Right hindlimb (tissue), 1 donor: ENCODE data around the gene SLC35E2B.
A peak's percentile ranks its signal among the peaks of the same experiment; 100 is the strongest.
"Not testable (repeated sequence)": the region's sequence is repeated elsewhere in the genome, so short reads cannot be mapped to it uniquely, and the experiment has no call there.

Experiments
- DNase-seq: peaks from one replicate; pipeline ENCODE4 v3.0.0-alpha.2; 2018

Gene SLC35E2B

DNA sequence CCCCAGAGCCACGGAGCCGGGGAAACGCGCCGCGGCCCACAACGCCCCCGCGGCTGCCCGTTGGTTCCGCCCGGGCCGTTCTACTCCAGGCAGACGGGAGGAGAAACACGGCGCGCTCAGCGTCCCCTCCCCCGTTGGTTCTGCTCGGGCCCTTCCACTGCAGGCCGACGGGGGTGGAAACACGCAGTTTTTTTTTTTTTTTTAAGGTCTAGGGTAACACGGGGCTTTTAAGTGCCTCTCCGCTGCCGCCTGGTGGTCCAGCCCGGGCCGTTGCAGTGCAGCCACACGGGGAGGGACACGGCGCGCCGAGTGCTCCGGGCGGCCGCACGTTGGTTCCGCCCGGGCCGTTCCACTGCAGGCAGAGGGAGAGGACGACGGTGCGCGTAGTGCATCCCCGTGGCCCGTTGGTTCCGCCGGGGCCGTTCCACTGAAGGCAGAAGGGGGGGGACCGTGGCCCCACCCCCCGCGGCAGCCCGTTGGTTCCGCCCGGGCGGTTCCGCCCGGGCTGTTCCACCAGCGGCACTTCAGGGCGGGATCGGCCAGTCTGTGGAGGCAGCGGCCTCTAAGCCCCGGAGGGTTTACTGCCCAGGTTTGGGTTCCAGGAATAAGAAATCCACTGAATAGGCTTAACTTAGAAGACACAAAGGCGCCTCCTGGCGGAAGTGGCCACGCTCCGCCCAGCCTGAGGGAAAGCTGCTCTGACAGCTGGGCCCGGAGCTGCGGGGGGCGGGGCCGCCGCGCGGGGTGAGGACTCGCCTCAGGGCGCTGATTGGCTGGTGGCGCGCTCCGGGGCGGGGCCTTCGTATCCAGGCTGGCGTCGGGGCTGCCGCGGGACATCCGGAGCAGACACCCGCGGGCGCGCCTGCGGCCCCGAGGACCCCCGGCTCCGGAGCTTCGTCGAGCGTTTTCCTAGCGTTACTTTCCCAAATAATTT, at the start of gene SLC35E2B:
SLC35E2B (minus strand) TSS at position 82 of the 934 bp plus-strand sequence. CDS start 16,096 bp downstream, outside the sequence.
- peak; percentile 87 for DNase-seq

DNA sequence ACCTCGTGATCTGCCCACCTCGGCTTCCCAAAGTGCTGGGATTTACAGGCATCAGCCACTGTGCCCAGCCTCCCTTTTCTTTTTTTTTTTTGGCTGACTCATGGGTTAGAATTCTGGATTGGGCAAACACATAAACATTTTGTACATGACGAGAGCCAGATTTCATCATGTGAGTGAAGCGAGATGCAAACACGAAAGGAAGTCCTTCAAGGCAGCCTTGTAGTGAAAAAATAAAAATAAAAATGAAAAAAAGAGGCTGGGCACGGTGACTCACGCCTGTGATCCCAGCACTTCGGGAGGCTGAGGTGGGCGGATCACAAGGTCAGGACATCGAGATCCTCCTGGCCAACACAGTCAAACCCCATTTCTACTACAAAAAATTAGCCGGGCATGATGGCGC, 48.4 kb upstream of the SLC35E2B start:
- not testable (repeated sequence) for DNase-seq

DNA sequence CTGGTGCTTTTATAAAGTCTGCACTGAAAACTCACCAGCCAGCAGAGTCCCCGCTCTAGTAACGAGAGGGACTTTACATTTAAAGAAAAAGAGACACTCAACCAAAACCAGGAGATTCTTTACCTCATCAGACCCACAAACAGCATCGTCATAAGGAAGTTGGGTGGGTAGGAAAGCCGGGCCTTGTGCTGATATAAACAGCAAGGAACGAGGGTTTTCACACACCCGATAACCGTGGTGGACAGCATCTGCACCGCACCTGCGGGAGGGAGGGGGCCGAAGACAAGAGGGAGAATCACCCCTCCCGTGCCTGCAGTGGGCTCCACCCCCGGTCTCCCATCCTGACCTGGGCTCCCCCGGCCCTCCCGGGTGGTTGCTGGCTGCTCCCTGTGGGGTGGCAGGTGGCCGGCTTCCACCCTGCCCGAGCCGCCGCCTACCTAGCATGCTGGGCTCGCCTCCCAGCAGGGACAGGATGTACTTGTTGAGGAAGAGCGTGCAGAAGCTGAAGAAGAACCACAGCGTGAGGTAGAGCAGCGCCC, 46.3 kb upstream of the SLC35E2B start:
- DNase-seq = not testable (repeated sequence)

DNA sequence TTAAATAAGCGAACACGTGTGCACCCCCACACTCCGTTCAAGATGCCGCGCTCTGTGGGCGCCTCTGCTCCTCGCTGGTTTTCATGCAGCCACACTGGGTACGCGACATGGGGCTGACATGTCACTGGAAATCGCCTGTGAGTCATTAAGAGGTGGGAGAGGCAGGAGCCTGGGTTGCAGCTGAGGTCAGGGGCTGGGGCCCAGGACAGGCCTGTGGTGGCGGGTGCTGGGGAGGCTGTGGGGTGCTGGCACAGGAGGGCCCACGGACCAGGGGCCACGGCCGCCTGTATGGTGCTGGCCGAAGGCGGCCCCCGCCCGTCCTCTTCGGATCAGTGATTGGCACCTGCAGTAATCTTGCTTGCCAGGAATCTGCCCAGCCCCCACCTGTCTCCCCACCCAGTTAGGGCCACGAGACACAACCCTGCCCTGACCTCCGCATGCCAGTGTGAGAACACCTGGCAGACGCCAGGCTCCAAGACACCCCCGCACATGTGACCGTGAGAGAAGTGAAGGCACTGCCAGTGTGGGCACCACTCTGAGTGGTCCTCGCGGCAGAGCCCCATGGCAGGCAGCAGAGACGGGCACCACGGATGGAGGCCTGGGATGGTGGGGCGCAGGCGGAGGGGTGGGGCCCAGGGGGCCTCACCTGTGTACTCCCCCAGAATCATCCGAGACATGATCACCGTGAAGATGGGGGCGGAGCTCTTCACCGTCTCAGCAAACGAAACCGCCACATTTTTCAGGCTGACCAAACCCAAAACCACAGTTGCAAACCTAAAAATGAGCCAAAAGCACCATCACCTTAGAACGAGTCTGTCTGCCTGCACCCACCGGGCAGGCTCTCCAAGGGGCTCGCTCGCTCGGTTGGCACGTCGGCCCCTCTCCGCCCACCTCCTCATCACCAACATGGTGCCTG, 45.3 kb upstream of the SLC35E2B start:
- not testable (repeated sequence) for DNase-seq

DNA sequence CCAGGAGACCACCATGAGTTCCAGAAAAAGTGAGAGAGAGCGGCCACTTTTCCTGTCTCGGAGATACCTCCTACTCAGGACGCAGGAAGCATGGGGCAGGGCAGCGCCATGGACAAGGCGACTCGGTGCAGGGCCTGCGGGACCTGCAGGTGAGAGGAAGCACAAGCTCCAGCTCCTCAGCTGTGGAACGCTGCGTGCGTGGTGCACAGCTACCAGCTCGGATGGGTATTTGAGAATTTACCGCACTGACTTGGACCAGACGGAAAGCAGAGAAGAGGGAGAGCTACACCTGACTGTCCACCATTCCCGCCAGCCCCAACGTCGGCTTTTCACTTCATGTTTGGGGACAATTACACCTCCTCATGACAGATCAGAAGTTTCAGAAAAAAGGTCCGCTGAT, 39.8 kb upstream of the SLC35E2B start:
- no peak for DNase-seq

DNA sequence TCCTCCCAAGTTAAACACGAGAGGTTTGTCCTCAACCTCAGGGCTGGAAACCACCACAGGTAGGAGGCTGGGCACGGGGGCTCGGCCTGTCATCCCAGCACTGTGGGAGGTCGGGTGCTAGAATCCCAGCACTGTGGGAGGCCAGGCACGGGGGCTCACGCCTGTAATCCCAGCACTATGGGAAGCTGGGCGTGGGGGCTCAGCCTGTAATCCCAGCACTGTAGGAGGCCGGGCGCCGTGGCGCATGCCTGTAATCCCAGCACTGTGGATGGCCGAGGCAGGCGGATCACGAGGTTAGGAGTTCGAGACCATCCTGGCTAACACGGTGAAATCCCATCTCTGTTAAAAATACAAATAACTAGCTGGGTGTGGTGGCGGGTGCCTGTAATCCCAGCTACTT, 38.3 kb upstream of the SLC35E2B start:
- DNase-seq = no peak

DNA sequence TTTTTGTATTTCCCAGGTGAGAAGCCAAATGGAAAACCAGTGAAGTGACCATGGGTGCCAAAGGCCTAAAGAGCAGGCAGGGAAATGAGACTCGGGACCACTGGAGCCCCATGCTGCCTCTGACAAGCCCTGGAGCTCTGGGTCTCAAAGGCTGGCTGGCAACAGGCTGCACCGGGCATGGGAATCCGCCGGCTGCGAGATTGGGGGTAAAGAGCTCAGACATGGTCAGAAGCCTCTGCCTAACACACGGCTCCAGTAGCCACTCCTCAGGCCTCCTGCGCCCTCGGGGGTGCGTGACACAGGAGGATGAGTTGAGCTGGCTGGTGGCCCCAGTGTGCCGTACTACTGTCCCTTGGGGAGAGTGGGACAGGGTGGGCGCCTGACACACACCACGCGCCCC, 37.6 kb upstream of the SLC35E2B start:
- DNase-seq = not testable (repeated sequence)

DNA sequence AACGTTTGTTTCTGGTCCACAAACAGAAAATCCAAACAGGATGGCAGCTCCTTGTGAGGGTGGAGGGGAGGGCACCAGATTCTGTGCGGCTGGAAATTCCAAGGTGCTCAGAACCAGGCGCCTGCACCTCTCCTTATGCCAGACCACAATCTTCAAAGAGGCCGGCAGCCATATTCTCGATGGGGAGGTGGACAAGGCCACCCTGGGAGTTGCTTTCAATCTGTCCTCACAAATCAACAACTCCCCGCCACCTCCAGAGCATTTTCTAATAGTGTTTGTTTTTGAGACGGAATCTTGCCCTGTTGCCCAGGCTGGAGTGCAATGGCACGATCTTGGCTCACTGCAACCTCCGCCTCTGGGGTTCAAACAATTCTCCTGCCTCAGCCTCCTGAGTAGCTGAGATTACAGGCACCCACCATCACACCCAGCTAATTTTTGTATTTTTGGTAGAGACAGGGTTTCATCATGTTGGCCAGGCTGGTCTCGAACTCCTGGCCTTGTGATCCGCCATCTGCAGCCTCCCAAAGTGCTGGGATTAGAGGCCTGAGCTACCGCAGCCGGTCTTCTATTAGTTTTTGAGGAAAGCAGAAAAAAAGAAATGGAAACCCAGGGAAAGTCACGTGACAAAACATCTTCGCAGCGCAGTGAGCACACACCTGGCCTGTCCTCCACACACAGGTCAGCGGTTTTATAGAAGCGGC, 36.7 kb upstream of the SLC35E2B start:
- not testable (repeated sequence) for DNase-seq

DNA sequence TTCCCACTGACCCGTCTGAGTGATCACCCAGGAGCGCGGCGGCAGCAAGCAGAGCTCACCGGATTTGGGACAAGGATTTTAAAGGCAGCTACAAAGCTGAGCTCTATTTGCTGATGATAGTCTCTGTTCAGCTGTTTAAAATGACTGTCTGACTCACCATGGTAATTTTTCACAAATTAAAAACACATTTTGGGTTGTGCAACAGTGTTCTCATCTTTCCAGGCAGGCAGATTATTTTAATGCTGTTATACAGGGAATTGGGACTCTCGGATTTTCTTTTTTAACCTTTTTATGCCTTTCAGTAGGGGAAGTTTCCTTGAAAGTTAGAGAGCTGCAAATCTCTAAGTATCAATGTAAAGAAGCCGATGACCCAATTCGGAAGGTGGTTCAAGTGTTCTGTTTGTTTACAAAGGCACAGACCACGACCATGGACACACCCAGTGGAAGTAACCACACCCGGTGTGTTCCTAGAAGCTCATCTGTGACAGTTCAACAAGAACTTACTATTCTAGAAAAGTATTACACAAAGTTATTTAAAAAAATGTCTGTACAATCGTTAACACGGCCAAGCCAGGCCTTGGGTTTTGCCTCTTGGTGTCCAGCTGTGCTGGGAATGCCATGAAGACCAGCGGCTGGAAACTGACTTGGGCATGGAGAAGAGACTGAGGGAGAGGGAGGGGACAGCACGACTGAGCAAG, 35.9 kb upstream of the SLC35E2B start:
- not testable (repeated sequence) for DNase-seq

DNA sequence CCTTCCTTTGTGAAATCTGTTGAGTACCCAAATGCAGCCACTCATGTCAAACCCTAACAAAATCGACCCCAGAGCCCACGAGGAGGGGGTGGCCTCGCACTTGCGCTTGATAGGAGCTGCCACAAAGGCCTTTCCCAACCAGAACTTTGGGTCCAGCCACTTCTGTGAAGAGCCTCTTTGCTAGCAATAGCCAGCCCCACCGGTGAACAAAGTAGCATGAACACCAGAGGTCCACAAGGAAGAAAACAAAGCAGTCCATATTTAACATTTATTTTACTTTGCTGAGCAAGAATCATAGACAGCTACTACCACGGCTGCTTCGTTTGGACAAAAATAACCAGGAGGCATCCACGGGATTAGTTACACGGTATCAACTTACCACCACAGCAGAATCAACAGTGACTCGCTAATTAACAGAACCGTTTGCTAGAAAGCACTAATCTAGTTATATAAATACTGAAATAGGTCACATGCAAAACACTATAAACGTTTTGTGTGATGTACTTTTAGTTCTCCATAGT, 34.6 kb upstream of the SLC35E2B start:
- DNase-seq = not testable (repeated sequence)

DNA sequence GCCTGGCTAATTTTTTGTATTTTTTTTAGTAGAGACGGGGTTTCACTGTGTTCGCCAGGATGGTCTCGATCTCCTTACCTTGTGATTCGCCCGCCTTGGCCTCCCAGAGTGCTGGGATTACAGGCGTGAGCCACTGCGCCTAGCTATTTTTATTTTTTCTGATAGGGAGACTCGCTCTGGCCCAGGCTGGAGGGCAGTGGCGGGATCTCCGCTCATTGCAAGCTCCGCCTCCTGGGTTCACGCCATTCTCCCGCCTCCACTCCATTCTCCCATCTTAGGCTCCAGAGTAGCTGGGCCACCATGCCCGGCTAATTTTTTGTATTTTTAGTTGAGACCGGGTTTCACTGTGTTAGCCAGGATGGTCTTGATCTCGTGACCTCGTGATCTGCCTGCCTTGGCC, 33.5 kb upstream of the SLC35E2B start:
- not testable (repeated sequence) for DNase-seq

DNA sequence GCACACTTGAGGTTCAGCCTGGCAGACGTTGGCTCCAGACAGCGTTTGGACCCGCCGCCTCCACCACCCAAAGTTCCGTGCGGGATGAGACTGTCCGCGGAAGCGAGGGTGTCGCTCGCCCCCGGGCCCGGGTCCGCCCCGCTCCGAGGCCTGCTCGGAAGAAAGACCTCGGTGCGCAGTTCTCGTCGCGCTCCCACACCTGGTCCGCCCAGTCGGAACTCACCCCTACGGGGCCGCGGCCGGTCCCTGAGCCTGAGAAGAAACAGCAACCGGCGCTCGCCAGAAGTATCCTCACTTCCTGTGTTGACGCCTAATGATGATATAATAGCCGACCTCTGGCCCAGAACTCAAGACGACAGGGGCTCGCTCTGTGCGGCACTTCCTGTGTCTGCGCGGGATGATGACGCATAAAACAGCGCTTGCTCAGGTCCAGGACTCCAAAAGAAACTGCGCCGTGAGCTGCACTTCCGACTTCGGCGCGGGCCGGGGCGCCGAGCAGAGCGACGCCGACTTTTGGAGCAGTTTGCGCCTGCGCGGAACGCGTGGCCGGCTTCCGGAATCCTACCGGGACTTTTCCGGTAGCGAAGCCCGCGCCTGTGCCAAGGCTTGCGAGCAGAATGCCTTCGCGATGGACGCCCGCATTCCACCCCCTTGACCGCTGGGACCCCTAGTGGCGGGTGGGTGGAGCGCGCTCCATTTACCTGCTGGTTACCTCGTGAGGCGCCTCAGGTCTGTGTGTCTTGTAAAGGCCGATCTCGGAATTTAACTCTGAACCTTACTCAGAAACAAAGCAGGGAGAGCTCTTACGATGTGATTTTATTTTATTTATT, 31.7 kb upstream of the SLC35E2B start, which contains the start of gene CDK11A:
CDK11A (minus strand) TSS at position 323 of the 830 bp plus-strand sequence. CDS start 1,539 bp downstream, outside the sequence.
- peak; percentile 100 for DNase-seq

DNA sequence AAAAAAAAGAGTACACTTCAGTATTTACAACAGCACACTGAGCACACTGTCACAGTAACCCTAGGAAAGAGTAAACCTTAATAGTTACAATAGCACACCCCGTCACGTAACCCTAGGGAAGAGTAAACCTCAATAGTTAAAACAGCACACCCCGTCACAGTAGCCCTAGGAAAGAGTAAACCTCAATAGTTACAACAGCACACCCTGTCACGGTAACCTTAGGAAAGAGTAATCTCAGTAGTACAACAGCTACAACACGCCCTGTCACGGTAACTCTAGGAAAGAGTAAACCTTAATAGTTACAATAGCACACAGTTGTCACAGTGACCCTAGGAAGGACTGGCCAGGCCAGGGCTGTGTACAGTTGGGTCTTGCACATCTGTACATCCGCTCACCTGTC, 28.6 kb upstream of the SLC35E2B start:
- DNase-seq = no peak

DNA sequence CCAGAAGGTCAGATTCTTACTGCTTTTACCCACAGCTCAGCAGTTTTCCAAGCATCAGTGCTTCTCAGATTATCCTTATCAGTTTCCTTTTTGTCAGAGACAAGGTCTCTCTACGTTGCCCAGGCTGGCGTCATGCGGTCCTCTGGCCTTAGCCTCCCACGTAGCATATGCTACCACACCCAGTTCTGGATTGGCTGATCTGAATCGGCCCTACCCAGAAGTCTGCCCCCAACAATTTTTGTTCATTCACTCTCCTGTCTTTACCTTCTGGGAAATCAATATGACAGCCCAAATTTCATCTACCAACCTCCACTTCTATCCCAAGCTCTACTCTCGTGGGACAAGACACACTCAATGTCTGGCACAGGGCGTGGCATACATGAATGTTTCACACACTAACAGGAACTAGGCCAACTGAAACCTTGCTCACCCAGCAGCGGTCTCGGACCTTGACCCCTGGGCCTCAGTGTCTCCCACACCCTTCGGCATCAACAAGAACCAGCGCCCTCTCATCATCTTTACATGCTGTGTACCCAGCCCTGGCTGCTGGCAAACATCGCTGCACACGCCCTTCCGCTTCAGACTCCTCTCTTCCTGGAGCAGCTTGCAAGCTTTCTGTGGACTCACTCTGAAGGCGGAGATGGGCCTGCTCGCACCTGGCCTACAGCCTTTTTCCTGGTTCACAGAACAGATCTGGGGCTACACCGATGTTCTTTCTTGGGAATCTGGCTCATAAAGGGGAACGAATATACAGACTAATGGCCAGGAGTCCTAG, 22.7 kb upstream of the SLC35E2B start:
- not testable (repeated sequence) for DNase-seq

DNA sequence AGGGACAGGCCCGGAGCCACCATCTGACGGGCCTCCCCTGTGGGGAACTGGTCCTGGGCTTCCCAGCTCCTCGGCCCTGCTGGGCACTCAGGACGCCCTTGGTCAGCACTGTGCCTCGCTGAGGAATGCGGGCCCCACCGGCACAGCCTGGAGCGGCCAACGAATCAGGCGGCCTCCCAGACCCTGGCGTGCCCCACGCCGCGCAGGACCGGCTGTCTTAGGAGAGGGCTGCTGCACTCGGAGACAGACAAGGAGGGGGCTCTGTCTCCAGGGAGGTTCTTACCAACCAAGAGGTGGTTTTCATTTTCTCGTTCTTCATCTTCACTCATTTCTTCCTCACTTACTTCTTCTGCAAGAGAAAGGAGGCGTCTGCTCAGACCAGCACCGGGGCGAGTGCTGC, 15.3 kb upstream of the SLC35E2B start:
- not testable (repeated sequence) for DNase-seq

DNA sequence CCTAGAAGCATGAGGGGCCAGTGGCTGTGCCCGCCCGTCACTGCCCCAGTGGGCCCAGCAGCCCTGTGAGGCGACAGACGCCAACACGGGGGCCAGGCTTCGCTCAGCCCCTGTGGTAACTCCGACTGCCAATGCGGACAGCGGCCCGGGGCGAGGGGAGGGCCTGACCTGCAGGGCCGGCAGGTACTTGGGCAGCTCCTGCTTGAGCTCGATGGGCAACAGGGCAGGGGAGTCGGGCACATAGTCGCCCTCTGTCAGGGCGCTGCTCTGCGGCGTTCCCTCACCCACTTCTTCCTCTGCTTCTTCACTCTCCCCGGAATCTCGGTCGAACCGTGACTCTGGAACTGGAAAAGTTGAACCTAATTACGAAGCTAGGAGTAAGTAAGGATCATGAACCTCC, 14.6 kb upstream of the SLC35E2B start:
- not testable (repeated sequence) for DNase-seq

DNA sequence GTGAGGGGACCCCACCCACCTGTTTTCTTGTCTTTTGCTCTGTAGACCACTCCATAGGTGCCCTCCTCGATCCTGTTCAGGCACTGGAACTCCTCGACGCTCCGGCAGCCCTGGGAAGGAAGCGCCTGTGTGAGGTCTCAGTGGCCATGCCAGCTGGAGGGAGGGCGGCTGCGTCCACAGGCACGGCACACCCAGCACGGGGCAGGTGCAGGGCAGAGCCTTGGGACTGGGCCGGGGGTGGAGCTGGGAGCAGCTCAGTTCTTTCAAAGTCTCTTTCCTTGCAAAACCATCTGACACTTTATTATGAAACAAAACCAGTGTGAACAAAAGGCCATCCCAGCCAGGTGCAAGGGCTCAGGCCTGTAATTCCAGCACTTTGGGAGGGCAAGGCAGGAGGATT, 13.0 kb upstream of the SLC35E2B start:
- DNase-seq = not testable (repeated sequence)

DNA sequence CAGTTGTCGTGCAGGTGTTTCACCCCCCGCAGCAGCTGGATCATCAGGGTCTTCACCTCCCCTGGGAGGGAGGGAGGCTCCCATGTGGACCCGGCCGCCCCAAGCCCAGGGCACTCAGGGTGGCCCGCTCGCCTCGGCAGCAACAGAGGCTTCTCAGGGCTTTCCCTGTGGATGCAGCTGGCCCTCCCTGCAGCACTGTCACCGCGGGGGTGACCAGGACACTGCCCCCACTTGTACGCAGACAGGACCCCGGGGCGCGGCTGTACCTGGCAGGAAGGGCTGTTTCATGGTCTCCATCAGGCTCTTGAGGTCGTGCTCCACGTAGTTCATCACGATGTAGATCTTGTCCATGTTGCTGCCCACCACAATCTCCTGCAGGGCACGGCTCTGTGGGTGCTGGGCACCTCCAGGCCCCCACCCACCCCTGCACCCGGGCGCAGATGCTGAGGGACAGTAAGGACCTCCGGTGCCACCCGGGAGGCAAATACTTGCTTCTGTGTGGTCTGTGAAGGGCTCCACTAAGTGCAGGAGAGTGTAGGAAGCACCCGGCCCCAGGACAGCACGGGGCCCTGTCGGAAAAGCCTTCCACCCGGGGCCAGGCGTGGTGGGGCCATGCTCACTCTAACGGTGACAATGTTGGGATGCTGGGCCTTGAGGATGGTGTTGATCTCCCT, 11.8 kb upstream of the SLC35E2B start:
- DNase-seq = peak; percentile 9

DNA sequence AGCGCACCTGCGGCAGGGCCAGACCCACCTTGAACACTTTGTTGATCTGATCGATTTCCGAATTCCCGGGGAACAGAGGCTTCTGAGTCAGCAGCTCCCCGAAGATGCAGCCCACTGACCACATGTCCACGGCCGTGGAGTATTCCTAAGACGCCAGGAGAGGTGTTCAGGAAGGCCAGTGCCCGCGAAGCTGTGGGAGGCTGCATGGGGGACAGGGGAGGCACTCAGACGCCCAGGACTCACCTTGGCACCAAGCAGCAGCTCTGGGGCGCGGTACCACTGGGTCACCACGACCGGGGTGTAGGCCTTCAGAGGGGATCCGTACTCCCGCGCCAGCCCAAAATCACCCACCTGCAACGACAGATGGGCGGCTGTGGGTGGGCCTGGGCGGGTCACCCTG, 11.2 kb upstream of the SLC35E2B start:
- peak; percentile 7 for DNase-seq
